Vagina (tissue), 2 donors: Measurements from ENCODE around the gene BSND.

ENCODE experiments used
- POLR2A ChIP-seq, 2 donors: fragments of 450-650 bp; IDR thresholded peaks; one replicate each; pipeline ENCODE4 v1.6.1; 2017; ENCODE audit warnings: antibody characterized with exemption in 2 of 2, mild to moderate bottlenecking in 2 of 2, moderate library complexity in 2 of 2
- POLR2AphosphoS5 ChIP-seq, 2 donors: sonication (generic); formaldehyde crosslinking; IDR thresholded peaks; one replicate each; pipeline ENCODE4 v1.9.0; 2017; ENCODE audit warnings: antibody characterized with exemption in 2 of 2, mild to moderate bottlenecking in 2 of 2, low read depth in 1 of 2; ENCODE audit not compliant: insufficient read depth in 1 of 2
- TF ChIP-seq, protein P1 (sequence below), 3 experiments: fragments of 450-650 bp in 2 of 3; fragments of 200-600 bp in 1 of 3; sonication (generic) in 1 of 3; IDR thresholded peaks; one replicate each; pipeline ENCODE4 v1.5.1; 2017 to 2019; ENCODE audit warnings: antibody characterized with exemption in 3 of 3, mild to moderate bottlenecking in 2 of 3, moderate library complexity in 2 of 3

DNA sequence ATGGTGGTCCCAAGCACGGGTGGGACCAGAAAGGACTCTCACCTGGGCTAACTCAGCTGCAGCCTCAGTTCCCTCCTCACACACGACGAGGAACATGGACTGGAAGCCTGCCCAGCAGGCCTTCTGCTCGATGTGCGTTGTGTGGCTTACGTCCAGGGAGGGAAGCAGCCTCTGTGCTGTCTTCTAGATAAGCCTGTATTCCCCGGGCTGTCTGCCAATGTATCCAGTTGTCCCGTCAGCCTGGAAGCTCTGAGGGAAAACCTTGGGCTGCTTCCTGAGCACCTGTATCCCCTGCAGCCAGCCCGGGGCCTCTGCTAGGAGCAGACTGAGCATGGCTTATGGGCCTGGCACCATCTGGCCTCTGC lies 51.2 kb downstream of the BSND start:
- no peak for TF ChIP-seq POLR2AphosphoS5 (IDR thresholded peaks at IDR 0.05; ENCODE audit: insufficient read depth in 1 of 2, low read depth in 1 of 2)
- TF ChIP-seq, protein P1, sequence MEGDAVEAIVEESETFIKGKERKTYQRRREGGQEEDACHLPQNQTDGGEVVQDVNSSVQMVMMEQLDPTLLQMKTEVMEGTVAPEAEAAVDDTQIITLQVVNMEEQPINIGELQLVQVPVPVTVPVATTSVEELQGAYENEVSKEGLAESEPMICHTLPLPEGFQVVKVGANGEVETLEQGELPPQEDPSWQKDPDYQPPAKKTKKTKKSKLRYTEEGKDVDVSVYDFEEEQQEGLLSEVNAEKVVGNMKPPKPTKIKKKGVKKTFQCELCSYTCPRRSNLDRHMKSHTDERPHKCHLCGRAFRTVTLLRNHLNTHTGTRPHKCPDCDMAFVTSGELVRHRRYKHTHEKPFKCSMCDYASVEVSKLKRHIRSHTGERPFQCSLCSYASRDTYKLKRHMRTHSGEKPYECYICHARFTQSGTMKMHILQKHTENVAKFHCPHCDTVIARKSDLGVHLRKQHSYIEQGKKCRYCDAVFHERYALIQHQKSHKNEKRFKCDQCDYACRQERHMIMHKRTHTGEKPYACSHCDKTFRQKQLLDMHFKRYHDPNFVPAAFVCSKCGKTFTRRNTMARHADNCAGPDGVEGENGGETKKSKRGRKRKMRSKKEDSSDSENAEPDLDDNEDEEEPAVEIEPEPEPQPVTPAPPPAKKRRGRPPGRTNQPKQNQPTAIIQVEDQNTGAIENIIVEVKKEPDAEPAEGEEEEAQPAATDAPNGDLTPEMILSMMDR (IDR thresholded peaks at IDR 0.05): no peak
- TF ChIP-seq POLR2A (IDR thresholded peaks at IDR 0.05): no peak
